Heart left ventricle (tissue), 16 donors: ENCODE data around the gene TBC1D1. TPM values are rescaled to one million over a fixed set of nuclear protein-coding genes. Genes with fewer than 3 reads are reported as not detected.

Experiments
- ATAC-seq, 4 donors: fragments of 200-7000 bp; cut with Tn5 transposase; one replicate each; pipeline ENCODE4 v1.9.1; 2020 to 2022; ENCODE audit warnings: moderate library complexity in 4 of 4, mild to moderate bottlenecking in 3 of 4, moderate number of reproducible peaks in 1 of 4
- DNase-seq, 5 donors: peaks; one replicate each; pipeline ENCODE4 v3.0.0-alpha.2; 2020
- H3K27ac ChIP-seq, 12 donors: fragments of 200-600 bp; sonication (generic) in 4 of 12; one replicate each; pipeline versions ENCODE4 v1.5.0 to v1.8.0; 2016 to 2022; ENCODE audit warnings: mild to moderate bottlenecking in 2 of 12
- H3K27me3 ChIP-seq, 9 donors: fragments of 200-600 bp; sonication (generic) in 2 of 9; one replicate each; pipeline versions ENCODE4 v1.5.1 to v1.8.0; 2016 to 2022; ENCODE audit warnings: mild to moderate bottlenecking in 3 of 9
- H3K36me3 ChIP-seq, 9 donors: fragments of 200-600 bp; sonication (generic) in 2 of 9; one replicate each; pipeline versions ENCODE4 v1.5.0 to v1.8.0; 2018 to 2022; ENCODE audit warnings: mild to moderate bottlenecking in 2 of 9
- H3K4me1 ChIP-seq, 12 donors: fragments of 200-600 bp; sonication (generic) in 4 of 12; one replicate each; pipeline versions ENCODE4 v1.5.0 to v1.8.0; 2016 to 2022; ENCODE audit warnings: mild to moderate bottlenecking in 3 of 12
- H3K4me3 ChIP-seq, 12 donors: fragments of 200-600 bp; sonication (generic) in 4 of 12; one replicate each; pipeline versions ENCODE4 v1.5.0 to v1.8.0; 2017 to 2022; ENCODE audit warnings: mild to moderate bottlenecking in 9 of 12, moderate library complexity in 4 of 12
- H3K9me3 ChIP-seq, 12 donors: fragments of 200-600 bp; sonication (generic) in 4 of 12; one replicate each; pipeline versions ENCODE4 v1.5.0 to v1.8.0; 2016 to 2022; ENCODE audit warnings: mild to moderate bottlenecking in 1 of 12
- POLR2A ChIP-seq, 2 donors: fragments of 450-650 bp; IDR thresholded peaks; one replicate each; pipeline ENCODE4 v1.6.1; 2017; ENCODE audit warnings: antibody characterized with exemption in 2 of 2, mild to moderate bottlenecking in 2 of 2, moderate library complexity in 2 of 2
- WGBS, 4 donors: extraction: QIAGEN DNeasy Blood & Tissue Kit in 2 of 4; methylation state at CpG; one replicate each; pipeline versions ENCODE4 v1.1.5 to v1.1.7; 2013 to 2018; 5-methylcytosine and 5-hydroxymethylcytosine counted together
- intact Hi-C, 10 donors: fragments of 100-400 bp; cut with DNase I; formaldehyde crosslinking; loops; one replicate each; pipeline versions ENCODE4 v1.11.1 to v1.14.2; 2022
- polyA plus RNA-seq, 2 donors: library from polyadenylated mRNA; stranded (reverse); fragments of 200-250 nt; gene quantifications; one replicate each; pipeline ENCODE4 v1.2.3, GENCODE V29; 2013
- total RNA-seq, 9 donors: library from RNA; depleted of rRNA in 2 of 9; stranded (reverse); fragments of >200 nt in 2 of 9; fragmentation: NEBNext Ultra II Directional in 3 of 9; extraction: Animal tissue kit (Norgen Biotek cat#: 25700) in 3 of 9; gene quantifications; one replicate each; pipeline versions ENCODE4 v1.1.0 to v1.2.4, GENCODE V29; 2016 to 2023
- TF ChIP-seq, protein P1 (sequence below), 12 donors: fragments of 200-600 bp; sonication (generic) in 4 of 12; IDR thresholded peaks; one replicate each; pipeline versions ENCODE4 v1.5.0 to v1.8.0; 2018 to 2022; ENCODE audit warnings: antibody characterized with exemption in 12 of 12, mild to moderate bottlenecking in 5 of 12
- donor health status: ischemic (EF 13 %, LVEDD 7.1; RV severe dilation, severe dysfunction).
- donor health status: healthy with polysubstance abuse.
- donor health status: DM: no; HTN: yes; CAD: no.
- donor health status: DM: no; HTN: no; CAD: no.
- donor health status: ischemic (EF 25% LVEDD 6.9; RV normal size, moderate dysfunction).
- donor health status: ischemic (EF 25% LVEDD 5.7; RV mildly dilated, moderate dysfunction).
- donor health status: healthy.
- donor health status: DM: yes; HTN: yes; CAD: no.
- donor health status: ischemic (EF 35%, LVEDD 5.7; RV mildly dilated, moderate dysfunction).
- donor health status: nonischemic (EF 11% LVEDD 7.7; RV severe dilation, severe dysfunction).
- donor health status: DM: yes; HTN: yes; CAD: no.
- donor health status: PGD.
- donor health status: ischemic (EF 29% LVEDD 5.4; RV normal size, mild dysfunction).
- donor health status: nonischemic (EF 23%, LVEDD 6.1; RV moderate dilation, normal function).

The TBC1D1 gene
- total and polyA plus RNA-seq, 11 donors = 81.7 to 269 (median 140) TPM

DNA sequence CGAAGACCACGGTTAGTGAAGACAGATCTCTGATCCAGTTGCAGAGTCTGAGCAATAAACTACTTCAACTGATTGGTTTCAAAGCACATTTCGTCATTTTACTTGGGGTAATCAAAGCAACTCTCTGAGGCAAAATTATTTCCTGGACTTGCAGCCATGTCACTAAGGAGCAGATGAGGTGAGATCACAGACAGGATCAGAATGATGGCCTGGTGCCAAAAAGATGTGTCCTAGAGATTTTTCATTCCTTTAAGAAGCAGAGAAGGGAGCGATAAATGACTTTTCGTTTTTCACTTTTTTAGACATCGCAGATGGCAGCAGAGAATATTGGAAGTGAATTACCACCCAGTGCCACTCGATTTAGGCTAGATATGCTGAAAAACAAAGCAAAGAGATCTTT lies 153.2 kb downstream of the TBC1D1 start:
- TF ChIP-seq, protein P1, sequence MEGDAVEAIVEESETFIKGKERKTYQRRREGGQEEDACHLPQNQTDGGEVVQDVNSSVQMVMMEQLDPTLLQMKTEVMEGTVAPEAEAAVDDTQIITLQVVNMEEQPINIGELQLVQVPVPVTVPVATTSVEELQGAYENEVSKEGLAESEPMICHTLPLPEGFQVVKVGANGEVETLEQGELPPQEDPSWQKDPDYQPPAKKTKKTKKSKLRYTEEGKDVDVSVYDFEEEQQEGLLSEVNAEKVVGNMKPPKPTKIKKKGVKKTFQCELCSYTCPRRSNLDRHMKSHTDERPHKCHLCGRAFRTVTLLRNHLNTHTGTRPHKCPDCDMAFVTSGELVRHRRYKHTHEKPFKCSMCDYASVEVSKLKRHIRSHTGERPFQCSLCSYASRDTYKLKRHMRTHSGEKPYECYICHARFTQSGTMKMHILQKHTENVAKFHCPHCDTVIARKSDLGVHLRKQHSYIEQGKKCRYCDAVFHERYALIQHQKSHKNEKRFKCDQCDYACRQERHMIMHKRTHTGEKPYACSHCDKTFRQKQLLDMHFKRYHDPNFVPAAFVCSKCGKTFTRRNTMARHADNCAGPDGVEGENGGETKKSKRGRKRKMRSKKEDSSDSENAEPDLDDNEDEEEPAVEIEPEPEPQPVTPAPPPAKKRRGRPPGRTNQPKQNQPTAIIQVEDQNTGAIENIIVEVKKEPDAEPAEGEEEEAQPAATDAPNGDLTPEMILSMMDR (IDR thresholded peaks at IDR 0.05) = no peak
- TF ChIP-seq POLR2A (IDR thresholded peaks at IDR 0.05) = no peak
- 85 to 94% (median 92%) methylated on average over 7 of the region's 7 CpGs for WGBS, 4 donors
- H3K27me3 ChIP-seq = no peaks in the 10 kb centered on the region
- no peaks in the 10 kb centered on the region for H3K4me1 ChIP-seq
- no peak for ATAC-seq
- intact Hi-C loops = no loop called here
- peaks cover 0 to 98% (median 76%) of the 10 kb centered on the region in 9 donors for H3K36me3 ChIP-seq
- no peaks in the 10 kb centered on the region for H3K9me3 ChIP-seq
- H3K4me3 ChIP-seq = no peak overlapping the region
- DNase-seq = no peak
- H3K27ac ChIP-seq = no peak overlapping the region

DNA sequence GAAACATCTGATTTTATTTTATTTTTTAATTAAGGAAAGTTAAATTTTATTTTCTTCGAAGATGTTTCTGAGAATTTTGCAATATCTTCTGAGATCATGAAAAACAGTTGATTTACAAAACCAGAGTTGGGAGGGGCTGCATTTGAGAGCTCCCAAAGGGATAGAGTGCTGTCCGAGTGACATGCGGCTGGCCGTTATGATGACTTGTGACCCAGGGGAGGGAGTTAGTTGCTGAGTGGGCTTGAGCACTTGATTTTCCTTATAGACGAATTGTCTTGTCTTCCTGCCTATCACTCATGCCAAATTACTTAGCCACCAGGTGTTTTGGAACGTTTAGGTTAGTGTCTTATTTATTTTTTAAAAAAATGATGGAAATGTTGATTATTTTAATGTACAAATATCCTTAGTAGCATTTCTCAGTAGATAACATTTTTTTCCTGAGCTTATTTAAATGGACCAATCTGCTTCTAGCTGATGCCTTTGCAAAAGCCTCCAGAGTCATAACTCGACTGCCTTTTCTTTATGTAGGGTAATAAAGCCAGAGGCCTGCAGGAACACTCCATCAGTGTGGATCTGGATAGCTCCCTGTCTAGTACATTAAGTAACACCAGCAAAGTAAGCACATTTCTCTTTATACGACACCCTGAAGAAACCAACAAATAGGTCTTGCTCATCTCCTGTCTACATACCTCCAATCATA lies 154.6 kb downstream of the TBC1D1 start:
- intact Hi-C loops = no loop called here
- Histone ChIP-seq H3K36me3 (peaks cover 0 to 99% (median 84%) of the 10 kb centered on the region in 9 donors), H3K4me1 (peaks cover 0 to 13% (median under 1%) of the 10 kb centered on the region in 12 donors), H3K27me3 (no peaks in the 10 kb centered on the region), H3K4me3 (no peak overlapping the region), H3K27ac (no peak overlapping the region), H3K9me3 (no peaks in the 10 kb centered on the region)
- WGBS, 4 donors = 70 to 82% (median 77%) methylated on average over 8 of the region's 8 CpGs
- no peak for TF ChIP-seq POLR2A (IDR thresholded peaks at IDR 0.05)
- TF ChIP-seq, protein P1 (IDR thresholded peaks at IDR 0.05) = no peak
- DNase-seq (no peak), ATAC-seq (no peak)

DNA sequence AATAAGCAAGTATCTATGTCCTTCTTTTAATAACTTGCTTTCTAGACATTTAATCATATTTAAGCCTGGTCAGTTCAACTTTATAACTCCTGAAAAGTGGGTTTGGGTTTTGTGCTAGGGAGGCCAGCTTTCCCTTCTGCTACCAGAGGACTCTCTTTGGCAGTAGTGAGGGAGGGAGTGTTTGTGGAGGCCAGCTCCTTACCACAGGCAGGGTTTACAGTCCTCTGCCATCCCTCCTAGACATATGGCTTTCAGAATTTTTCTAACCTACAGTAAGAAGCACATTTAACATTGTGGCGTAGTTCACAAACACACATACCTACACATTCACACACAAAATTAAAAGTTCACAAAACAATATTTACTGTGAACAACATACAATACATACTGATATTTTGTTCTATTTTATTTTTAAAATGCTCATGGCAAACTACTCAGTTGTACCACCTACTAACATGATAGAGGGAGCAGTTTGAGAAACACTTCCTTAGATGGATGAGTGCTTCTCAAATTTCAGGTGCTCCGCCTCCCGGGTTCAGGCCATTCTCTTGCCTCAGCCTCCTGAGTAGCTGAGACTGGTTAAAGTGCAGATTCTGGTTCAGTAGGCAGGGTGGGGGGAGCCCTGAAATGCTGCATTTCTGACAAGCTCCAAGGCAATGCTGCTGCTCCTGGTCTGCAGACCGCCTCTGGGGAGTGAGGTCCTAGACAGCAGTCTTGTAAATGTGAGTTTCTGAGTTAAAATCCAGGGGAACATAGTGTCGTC lies 156.0 kb downstream of the TBC1D1 start:
- WGBS, 4 donors = 81 to 88% (median 84%) methylated on average over 5 of the region's 5 CpGs
- intact Hi-C loops = no loop called here
- H3K27me3 ChIP-seq = no peaks in the 10 kb centered on the region
- peaks cover 0 to 28% (median 14%) of the 10 kb centered on the region in 12 donors for H3K4me1 ChIP-seq
- ATAC-seq = no peak
- H3K27ac ChIP-seq = peak overlapping the region in 1 of 12 donors; percentile 27
- DNase-seq = no peak
- no peak overlapping the region for H3K4me3 ChIP-seq
- no peaks in the 10 kb centered on the region for H3K9me3 ChIP-seq
- no peak for TF ChIP-seq POLR2A (IDR thresholded peaks at IDR 0.05)
- TF ChIP-seq, protein P1 (IDR thresholded peaks at IDR 0.05) = no peak
- H3K36me3 ChIP-seq = peaks cover 0 to 88% (median 76%) of the 10 kb centered on the region in 9 donors

DNA sequence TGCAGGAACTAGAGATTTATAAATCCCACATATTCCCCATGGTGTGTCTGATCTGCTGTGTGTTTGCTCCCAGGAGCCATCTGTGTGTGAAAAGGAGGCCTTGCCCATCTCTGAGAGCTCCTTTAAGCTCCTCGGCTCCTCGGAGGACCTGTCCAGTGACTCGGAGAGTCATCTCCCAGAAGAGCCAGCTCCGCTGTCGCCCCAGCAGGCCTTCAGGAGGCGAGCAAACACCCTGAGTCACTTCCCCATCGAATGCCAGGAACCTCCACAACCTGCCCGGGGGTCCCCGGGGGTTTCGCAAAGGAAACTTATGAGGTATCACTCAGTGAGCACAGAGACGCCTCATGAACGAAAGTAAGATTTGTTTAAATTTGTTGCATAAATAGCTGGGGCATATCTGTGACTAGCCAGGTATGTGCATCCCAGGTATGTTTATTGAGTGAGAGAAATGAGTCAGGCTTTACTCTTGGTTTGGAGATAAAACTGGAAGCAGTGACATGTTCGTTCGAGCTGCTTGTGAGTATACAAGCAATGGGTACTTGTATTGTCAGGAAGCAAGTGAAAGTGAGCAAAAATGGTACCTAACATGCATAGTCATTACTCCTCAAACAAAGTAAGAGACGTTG lies 158.8 kb downstream of the TBC1D1 start:
- Histone ChIP-seq H3K4me1 (peaks cover 0 to 30% (median 16%) of the 10 kb centered on the region in 12 donors), H3K4me3 (no peak overlapping the region), H3K27me3 (no peaks in the 10 kb centered on the region), H3K27ac (peak overlapping the region in 9 of 12 donors; percentile 46 to 81 (median 73)), H3K9me3 (no peaks in the 10 kb centered on the region), H3K36me3 (peaks cover 0 to 78% (median 73%) of the 10 kb centered on the region in 9 donors)
- ATAC-seq (no peak), DNase-seq (no peak)
- 72 to 89% (median 81%) methylated on average over 10 to 15 of the region's 15 CpGs for WGBS, 4 donors
- TF ChIP-seq, protein P1 (IDR thresholded peaks at IDR 0.05) = no peak
- no peak for TF ChIP-seq POLR2A (IDR thresholded peaks at IDR 0.05)
- intact Hi-C loops = loop anchor here in 1 of 10 donors (5.0 kb wide), 1 partner anchor 1133 kb away; the partner anchor contains the start of gene WDR19
